Stomach smooth muscle (tissue), 2 donors: ENCODE results near the gene CTNNA2.

Experiments
- H3K27ac ChIP-seq: one replicate; pipeline ENCODE4 v1.7.0; 2013; ENCODE audit warnings: mild to moderate bottlenecking, low read length, inconsistent platforms
- H3K27me3 ChIP-seq, 2 donors: one replicate each; pipeline ENCODE4 v1.7.0; 2013; ENCODE audit warnings: low read length in 2 of 2; ENCODE audit not compliant: insufficient read depth in 2 of 2, control insufficient read depth in 1 of 2
- H3K36me3 ChIP-seq, 2 donors: one replicate each; pipeline ENCODE4 v1.7.0; 2013; ENCODE audit warnings: low read length in 2 of 2; ENCODE audit not compliant: control insufficient read depth in 2 of 2, insufficient read depth in 2 of 2
- H3K4me1 ChIP-seq: one replicate; pipeline ENCODE4 v1.7.0; 2013; ENCODE audit warnings: low read length; ENCODE audit not compliant: control insufficient read depth, insufficient read depth
- H3K4me3 ChIP-seq, 2 donors: one replicate each; pipeline ENCODE4 v1.7.0; 2013; ENCODE audit warnings: low read length in 2 of 2
- H3K9ac ChIP-seq, 2 donors: one replicate each; pipeline ENCODE4 v1.7.0; 2013; ENCODE audit warnings: low read length in 2 of 2, mild to moderate bottlenecking in 1 of 2
- H3K9me3 ChIP-seq, 2 donors: one replicate each; pipeline ENCODE4 v1.7.0; 2013; ENCODE audit warnings: low read length in 2 of 2; ENCODE audit not compliant: control insufficient read depth in 2 of 2
- donor health status: healthy.
- donor health status: Pancreatic carcinoma.

The CTNNA2 gene

DNA sequence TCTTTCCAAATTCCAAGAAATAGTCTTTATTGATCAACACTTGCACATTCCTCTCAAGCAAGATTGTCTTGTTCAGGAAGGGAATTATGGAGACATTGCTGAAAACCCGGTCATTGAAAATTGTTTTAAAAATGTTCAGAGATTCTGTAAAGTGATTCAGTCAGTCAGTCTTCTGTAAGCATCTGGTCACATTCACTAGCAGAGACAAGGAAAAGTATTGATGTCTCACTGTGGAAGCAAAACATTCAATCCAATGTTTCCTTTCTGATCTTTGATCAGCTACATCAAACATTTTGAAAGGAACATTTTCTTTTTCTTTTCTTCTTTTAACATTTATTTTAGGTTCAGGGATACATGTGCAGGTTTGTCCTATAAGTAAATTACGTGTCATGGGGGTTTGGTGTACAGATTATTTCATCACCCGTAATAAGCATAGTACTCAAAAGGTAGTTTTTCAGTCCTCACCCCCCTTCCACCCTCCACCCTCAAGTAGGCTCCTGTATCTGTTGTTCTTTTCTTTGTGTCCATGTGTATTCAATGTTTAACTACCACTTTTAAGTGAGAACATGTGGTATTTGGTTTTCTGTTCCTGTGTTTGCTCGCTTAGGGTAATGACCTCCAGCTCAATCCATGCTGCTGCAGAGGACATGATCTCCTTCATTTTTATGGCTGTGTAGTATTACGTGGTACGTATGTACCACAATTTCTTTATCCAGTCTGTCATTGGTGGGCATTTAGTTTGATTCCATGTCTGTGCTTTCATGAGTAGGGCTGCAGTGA is 61.2 kb downstream of the CTNNA2 start:
- no peaks in the 10 kb centered on the region for H3K27me3 ChIP-seq
- no peak overlapping the region for H3K4me3 ChIP-seq
- H3K4me1 ChIP-seq, result no peaks in the 10 kb centered on the region
- no peaks in the 10 kb centered on the region for H3K36me3 ChIP-seq
- H3K9me3 ChIP-seq, result no peaks in the 10 kb centered on the region
- H3K9ac ChIP-seq, result no peak overlapping the region
- H3K27ac ChIP-seq, result no peak overlapping the region

DNA sequence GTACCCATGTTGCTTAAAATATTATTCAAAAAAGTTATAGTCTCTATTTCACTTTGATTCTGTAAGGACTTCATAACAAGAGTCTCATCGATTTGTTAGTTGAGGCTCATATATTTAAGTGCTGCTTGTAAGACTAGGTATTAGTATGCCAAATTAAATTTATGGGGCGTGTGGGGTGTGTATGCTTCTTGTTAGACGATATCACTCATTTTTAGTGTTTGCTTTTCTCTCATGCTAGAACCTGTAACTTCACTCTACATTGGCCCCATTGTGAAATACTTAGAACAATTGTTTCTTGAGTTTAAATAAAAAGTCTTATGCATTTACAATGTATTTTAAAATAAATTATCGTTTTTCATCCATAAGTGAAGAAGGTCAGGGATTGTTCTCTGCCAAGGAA is 63.6 kb downstream of the CTNNA2 start:
- no peaks in the 10 kb centered on the region for H3K36me3 ChIP-seq
- H3K9me3 ChIP-seq, result no peaks in the 10 kb centered on the region
- no peaks in the 10 kb centered on the region for H3K4me1 ChIP-seq
- no peaks in the 10 kb centered on the region for H3K27me3 ChIP-seq
- H3K9ac ChIP-seq, result no peak overlapping the region
- no peak overlapping the region for H3K27ac ChIP-seq
- no peak overlapping the region for H3K4me3 ChIP-seq

DNA sequence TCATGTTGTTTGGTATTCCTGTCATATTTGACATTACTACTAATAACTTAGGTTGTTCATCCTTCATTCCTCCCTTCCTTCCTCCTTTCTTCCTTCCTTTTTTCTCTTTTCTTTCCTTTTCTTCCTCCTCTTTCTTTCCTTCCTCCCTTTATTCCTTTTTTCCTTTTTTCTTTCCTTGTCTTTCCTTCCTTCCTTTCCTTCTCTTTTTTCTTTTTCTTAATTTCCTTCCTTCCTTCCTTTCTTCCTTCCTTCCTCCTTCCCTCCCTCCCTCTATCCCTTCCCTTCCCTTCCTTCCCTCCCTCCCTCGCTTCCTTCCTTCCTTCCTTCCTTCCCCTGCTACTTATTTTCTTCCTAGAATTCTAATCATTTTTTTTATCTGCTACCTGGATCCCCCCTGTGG is 66.1 kb downstream of the CTNNA2 start:
- Histone ChIP-seq H3K9me3 (no peaks in the 10 kb centered on the region), H3K9ac (no peak overlapping the region), H3K27me3 (no peaks in the 10 kb centered on the region)

DNA sequence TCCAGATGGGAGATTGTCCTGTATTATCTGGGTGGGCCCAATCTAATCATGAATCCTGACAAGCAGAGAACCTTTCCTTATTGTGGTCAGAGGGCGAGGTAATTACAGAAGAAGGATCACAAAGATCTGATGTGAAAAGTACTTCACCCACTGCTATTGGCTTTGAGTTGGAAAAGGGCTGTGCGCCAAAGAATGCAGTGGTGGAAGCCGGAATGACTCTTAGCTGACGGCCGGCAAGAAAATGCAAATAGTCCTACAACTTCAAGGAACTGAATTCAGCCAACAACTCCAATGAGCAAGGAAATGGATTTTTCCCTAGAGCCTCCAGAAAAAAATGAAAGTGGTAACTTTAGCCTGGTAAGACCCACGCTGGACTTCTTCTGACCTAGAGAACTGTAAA is 67.3 kb downstream of the CTNNA2 start:
- no peaks in the 10 kb centered on the region for H3K9me3 ChIP-seq
- H3K36me3 ChIP-seq, result no peaks in the 10 kb centered on the region
- H3K9ac ChIP-seq, result no peak overlapping the region
- H3K4me3 ChIP-seq, result no peak overlapping the region
- H3K27me3 ChIP-seq, result no peaks in the 10 kb centered on the region
- no peaks in the 10 kb centered on the region for H3K4me1 ChIP-seq
- H3K27ac ChIP-seq, result no peak overlapping the region

More for the DNA sequence above, 66.1 kb downstream of the CTNNA2 start:
- H3K36me3 ChIP-seq, result no peaks in the 10 kb centered on the region
- H3K27ac ChIP-seq, result no peak overlapping the region
- no peaks in the 10 kb centered on the region for H3K4me1 ChIP-seq
- no peak overlapping the region for H3K4me3 ChIP-seq

DNA sequence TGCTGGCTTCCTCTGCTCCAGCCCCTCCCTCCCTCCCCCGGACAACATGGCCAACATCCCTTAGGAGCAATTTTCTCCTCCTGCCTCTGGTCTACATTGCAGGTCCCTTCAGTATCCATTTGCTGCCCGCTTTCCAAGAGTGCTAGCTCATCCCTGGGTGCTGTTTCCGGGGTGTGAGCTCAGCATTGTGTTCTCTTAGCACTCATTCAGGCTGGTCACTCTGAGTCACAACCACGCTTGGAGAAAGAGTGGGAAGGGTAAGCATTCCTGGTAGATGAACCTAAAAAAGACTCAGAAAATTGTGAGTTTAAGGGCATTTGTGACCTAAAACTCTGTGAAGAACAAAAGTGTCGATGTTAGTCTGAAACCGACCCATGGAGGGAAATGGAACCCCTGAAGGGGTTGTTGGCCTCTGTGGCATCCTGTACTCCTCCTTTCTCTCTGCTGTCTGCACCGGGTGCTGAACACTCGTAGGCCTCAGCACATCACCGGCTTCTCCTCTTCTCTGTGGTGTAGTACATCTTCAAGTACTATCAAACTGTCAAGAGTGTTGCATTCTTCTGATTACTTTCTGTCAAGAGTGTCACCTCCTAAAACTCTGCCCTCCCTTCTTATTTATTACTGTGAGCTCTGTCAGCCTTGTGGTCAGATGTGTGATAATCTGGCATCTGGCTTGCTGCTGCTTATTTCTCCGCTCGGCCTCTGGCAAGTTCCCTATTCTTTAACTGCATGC is 73.0 kb downstream of the CTNNA2 start:
- Histone ChIP-seq H3K9me3 (peaks cover 0 to 5% of the 10 kb centered on the region in 2 donors), H3K4me3 (no peak overlapping the region), H3K36me3 (no peaks in the 10 kb centered on the region), H3K9ac (no peak overlapping the region), H3K27me3 (no peaks in the 10 kb centered on the region), H3K4me1 (no peaks in the 10 kb centered on the region), H3K27ac (no peak overlapping the region)

DNA sequence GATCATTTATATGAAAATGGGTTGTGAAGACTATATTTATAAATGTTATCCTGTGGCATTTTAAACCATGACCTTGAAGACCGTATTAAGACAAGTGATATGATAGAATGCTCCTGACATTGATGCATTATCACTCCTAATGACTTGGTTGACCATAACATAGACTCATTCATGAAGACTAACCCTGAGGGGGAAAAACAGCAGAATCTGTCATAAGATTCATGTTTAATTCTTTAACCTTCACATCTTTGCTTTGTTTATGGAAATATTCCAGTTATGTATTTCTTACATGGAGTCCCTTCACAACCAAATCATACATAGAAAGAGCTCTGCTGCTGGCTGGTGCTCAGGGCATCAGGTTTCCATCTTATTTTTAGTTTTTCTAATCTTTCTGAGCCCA is 78.4 kb downstream of the CTNNA2 start:
- no peak overlapping the region for H3K4me3 ChIP-seq

DNA sequence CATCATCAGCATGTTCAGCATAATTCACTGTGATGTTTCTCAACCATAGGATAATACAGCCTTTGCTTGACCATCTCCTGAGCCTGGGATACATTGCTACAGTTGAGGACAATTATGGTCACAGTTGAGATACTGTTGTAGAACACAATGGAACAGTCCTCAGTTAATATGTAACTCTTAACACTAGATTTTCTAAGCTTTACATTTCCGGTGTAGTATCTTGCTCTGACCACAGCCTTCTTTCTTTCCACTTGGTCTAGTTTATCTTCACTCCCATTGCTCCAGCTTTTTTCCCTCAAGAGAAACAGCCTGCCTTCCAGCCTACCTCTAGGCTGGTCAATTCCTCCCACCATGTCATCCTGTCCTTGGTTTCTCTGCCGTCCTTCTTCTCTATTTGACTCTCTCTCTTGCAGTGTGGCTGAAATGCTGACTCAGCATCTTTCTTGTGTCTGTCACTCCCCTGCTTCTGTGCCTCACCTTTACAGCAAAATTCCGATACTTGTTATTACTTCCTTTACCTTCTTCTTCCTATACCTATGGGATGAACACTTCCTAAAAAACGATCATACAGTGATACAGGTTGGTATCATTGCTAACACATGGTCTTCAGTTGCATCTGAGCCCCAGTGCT is 80.5 kb downstream of the CTNNA2 start:
- Histone ChIP-seq H3K9me3 (no peaks in the 10 kb centered on the region), H3K36me3 (no peaks in the 10 kb centered on the region), H3K27ac (no peak overlapping the region), H3K9ac (no peak overlapping the region), H3K27me3 (no peaks in the 10 kb centered on the region), H3K4me3 (no peak overlapping the region), H3K4me1 (no peaks in the 10 kb centered on the region)

More for the DNA sequence above, 78.4 kb downstream of the CTNNA2 start:
- Histone ChIP-seq H3K9ac (no peak overlapping the region), H3K27ac (no peak overlapping the region), H3K36me3 (no peaks in the 10 kb centered on the region), H3K9me3 (peaks cover 0 to 5% of the 10 kb centered on the region in 2 donors), H3K4me1 (no peaks in the 10 kb centered on the region), H3K27me3 (no peaks in the 10 kb centered on the region)

DNA sequence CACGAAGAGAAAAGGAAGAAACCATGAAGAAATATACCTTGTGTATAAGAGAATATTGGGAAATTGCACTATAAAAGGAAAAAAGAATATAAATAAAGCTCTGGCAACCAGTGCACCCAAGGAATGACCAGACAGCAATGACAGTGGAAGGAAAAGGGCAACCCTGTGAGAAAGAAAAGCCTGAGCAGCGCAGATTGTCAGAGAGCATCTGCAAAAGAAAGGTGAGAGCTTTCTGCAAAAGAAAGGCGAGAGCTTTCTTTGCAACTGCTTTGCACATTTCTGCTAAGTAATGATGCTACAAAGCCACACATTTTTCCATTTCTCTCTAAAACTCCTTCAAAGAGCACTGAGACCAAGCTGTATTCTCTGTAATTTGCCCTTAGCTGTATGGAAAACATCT is 83.6 kb downstream of the CTNNA2 start:
- Histone ChIP-seq H3K9me3 (no peaks in the 10 kb centered on the region), H3K27me3 (no peaks in the 10 kb centered on the region), H3K27ac (no peak overlapping the region), H3K4me3 (no peak overlapping the region), H3K9ac (no peak overlapping the region), H3K4me1 (no peaks in the 10 kb centered on the region), H3K36me3 (no peaks in the 10 kb centered on the region)

DNA sequence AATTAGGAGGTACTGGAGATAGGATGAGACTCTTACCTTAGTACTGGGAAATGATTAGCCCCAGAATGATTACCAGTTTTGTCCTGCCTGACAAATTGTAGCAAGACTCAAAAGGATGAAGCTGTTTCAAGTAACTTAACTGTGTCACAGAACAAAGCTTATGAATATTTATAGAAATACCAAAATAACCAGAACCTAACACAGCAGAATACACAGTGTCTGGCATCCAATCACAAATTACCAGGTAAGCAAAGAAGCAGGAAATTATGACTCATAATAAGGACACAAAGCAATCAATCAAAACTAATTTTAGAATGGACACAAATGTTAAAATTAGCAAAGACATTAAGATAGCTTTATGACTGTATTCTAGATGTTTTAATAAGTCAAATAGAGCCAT is 91.9 kb downstream of the CTNNA2 start:
- H3K9ac ChIP-seq, result no peak overlapping the region
- H3K27me3 ChIP-seq, result no peaks in the 10 kb centered on the region
- H3K27ac ChIP-seq, result no peak overlapping the region
- no peaks in the 10 kb centered on the region for H3K36me3 ChIP-seq
- no peaks in the 10 kb centered on the region for H3K4me1 ChIP-seq
- no peaks in the 10 kb centered on the region for H3K9me3 ChIP-seq
- no peak overlapping the region for H3K4me3 ChIP-seq

DNA sequence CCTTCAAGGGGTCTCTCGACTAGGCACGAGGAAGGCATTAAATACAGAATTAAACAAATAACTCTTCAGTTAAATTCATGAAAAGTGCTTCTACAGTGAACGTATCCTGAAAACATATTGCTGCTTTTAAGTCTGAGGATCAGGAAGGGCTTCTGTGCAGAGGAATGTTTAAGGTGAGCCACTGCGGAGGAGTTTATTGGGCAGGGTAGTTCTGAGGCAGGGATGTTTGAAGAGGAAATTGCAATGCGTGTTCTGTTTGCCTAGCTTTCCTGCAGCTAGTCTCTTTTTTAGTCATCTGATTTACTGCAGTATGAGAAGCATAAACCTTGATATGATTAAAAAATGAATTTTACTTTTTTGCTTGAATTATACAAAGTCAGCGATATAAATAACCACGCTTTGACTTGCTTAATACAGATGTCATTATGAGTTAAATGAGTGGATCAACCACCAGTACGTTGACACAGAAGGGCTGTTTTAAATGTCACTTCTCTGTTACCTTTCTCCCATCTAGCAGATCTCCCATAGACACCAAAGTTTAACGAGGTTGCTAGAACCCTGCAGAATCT is 98.7 kb downstream of the CTNNA2 start:
- no peaks in the 10 kb centered on the region for H3K9me3 ChIP-seq

More for the DNA sequence above, 98.7 kb downstream of the CTNNA2 start:
- Histone ChIP-seq H3K36me3 (no peaks in the 10 kb centered on the region), H3K4me1 (no peaks in the 10 kb centered on the region), H3K9ac (no peak overlapping the region), H3K27me3 (no peaks in the 10 kb centered on the region), H3K27ac (no peak overlapping the region), H3K4me3 (no peak overlapping the region)
